HG03175 (cell line): ENCODE results near the gene SLC22A5.

Experiments
- ATAC-seq: cut with Tn5 transposase; IDR thresholded peaks from one replicate; pipeline ENCODE4 v1.9.1; 2021; ENCODE audit warnings: mild to moderate bottlenecking, moderate library complexity; ENCODE audit not compliant: unreplicated experiment

The SLC22A5 gene

DNA sequence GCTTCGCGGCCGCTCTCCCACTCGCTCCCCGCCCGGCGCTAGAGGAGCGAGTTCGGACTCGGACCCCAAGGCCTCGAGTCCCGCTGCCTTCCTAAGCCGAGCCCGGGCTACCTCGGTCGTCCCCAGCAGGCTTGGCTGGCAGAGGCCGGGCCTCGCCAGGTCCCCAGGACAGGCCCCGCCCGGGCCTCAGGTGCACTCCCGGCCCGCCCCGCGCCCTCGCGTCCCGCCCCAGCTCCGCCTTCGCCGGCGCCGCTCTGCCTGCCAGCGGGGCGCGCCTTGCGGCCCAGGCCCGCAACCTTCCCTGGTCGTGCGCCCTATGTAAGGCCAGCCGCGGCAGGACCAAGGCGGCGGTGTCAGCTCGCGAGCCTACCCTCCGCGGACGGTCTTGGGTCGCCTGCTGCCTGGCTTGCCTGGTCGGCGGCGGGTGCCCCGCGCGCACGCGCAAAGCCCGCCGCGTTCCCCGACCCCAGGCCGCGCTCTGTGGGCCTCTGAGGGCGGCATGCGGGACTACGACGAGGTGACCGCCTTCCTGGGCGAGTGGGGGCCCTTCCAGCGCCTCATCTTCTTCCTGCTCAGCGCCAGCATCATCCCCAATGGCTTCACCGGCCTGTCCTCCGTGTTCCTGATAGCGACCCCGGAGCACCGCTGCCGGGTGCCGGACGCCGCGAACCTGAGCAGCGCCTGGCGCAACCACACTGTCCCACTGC, at the start of gene SLC22A5:
Gene SLC22A5, plus strand, starts transcription at position 237 of the 707 bp plus-strand sequence. Its CDS starts 263 bp downstream, at position 500.
- ATAC-seq: peak; percentile 89

DNA sequence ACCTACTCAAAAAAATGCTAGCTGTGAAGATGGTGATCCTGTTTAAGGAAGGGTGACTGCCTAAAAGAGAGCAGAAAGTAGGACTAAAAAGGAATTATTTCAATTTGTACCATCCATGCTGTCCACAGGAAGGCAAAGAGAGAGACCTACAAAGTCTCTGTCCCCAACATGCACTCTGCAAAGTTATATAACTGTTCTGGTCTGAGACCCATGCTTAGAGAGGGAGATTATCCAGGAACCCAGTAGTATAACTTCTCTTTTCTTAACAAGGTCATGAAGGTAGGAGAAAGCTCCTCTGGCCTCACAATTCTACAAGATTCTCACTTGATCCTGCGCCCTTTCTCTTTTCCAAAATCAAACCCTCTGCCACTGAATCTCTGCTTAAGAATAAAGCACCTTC, 49.5 kb upstream of the SLC22A5 start:
- no peak for ATAC-seq

DNA sequence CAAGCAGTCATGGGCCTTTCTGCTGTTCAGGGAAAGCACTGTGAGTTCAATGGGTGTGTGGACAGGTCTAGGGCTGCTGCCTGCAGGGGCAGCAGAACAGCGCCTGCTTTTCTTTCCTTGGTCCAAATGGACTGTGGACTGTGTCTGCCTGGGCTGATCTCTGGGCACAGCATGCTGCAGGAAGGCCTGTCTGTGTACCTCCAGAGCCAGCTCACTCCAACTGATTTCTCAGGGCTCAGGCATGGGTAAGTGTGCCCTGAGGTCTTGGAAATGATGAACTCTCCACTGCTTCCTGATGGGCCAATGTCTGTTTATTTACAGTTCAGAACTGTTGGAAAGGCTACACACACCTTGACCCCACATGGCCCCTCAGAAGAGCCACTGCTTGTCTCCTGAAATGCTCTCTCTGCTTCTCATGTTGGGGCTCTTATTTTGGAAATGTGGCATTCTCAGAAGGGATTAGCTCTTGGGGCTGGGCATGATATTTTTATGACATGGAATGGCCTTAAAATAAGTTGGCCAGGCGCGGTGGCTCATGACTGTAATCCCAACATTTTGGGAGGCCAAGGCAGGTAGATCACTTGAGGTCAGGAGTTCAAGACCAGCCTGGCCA, 48.3 kb upstream of the SLC22A5 start:
- ATAC-seq: no peak

DNA sequence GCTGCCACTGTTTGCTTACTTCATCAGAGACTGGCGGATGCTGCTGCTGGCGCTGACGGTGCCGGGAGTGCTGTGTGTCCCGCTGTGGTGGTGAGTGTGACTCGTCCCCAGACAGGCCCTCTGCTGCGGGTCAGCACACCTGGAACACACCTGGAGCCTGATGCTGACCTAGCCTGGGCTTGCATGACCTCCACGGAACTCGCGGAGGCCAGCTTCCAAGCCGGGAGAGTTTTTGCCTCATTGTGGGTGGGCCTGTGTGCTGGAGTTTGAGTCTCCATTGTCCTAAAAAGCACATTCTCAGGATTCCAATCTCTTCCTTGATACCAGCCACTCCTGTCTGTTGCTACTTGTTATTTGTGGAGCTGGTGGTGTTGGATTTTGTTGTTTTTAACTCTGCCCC, 47.2 kb upstream of the SLC22A5 start:
- no peak for ATAC-seq

DNA sequence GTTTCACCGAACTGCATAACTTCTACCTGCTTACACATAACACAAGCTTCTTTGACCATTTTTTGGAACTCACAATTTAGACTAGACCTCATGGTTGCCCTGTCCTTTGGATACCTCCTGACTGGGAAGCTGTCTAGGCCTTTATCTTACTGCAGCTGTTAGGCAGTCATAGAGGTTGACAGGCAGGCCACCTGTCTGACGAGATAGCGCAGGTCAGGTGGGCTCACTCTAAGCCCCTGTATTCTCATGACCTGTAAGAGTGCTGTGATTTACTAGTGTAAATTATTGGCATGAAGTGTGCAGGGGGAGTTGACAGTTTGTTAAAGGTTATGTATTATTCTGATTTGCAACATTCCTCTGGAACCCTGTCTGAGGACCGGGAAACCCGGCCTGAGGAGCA, 46.3 kb upstream of the SLC22A5 start:
- no peak for ATAC-seq

DNA sequence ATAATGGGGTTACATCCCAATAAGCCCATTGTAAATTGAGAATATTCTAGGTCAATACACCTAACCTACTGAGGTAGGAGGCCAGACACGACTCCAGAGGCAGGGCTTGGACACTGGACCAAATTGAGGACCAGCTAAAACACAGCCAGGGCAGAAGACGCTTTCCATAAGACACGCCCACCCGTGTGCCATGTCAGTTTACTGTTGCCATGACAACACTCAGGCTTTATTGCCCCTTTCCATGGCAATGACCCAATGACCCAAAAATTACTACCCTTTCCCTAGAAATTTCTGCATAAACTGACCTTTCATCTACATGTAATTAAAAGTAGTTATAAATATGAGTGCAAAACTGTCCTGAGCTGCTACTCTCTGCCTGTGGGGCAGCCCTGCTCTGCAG, 43.8 kb upstream of the SLC22A5 start:
- no peak for ATAC-seq

DNA sequence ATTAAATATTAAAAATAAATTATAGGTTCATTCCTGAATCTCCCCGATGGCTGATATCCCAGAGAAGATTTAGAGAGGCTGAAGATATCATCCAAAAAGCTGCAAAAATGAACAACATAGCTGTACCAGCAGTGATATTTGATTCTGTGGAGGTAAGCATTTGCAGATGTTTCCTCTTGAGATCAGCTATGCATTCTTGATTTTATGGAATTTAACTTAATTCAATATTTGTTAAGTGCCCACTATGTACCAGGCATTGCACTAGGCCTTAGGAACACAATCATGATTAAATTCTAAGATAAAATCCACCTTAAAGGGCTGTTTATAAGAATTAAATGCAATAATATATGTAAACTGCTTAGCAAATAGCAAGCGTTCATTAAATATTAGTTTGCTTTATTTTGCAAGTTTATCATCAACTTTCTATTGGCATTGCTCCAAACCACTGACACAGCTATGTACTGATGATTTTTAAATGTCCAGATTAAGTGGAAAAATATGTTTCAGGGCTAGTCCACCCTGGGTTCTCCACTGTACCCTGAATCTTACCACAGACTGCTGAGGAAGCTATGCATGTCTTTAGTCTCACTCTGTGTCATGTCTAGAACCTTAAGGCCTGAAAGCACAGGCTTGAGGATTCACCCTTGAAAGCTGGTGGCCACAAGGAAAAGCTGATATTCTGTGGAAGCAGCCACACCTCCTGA, 42.1 kb upstream of the SLC22A5 start:
- ATAC-seq: no peak

DNA sequence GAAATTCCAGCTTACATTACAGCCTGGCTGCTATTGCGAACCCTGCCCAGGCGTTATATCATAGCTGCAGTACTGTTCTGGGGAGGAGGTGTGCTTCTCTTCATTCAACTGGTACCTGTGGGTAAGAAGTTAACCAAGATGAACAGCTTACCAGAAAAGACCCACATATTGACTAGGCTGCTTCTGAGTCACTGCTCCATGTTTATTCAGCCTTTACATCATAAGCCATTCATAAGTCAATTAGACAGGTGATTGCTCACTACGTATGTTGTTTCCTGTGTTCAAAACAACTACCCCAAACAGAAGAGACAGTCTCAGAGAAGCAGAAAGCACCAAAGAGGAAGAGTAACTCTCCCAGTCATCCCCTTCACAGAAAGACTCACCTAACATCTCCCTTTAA, 34.7 kb upstream of the SLC22A5 start:
- ATAC-seq: no peak

DNA sequence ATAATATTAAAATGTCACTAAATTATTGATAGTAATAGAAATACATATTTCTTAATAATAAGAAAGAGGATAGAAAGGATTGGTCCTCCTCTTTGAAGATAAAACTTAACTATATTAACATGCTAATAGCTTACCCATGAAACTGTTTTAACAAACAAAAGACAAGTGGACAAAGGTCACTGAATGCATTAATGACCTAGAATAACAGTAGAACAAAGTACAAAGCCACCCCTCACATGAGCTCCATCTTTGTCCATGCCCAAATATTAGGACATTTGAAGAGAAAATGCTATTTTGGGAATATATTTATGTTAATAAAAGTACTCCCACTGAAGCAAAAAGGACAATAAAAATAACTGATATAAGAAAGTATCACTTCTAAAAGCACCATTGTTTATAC, 34.1 kb upstream of the SLC22A5 start:
- ATAC-seq: no peak

DNA sequence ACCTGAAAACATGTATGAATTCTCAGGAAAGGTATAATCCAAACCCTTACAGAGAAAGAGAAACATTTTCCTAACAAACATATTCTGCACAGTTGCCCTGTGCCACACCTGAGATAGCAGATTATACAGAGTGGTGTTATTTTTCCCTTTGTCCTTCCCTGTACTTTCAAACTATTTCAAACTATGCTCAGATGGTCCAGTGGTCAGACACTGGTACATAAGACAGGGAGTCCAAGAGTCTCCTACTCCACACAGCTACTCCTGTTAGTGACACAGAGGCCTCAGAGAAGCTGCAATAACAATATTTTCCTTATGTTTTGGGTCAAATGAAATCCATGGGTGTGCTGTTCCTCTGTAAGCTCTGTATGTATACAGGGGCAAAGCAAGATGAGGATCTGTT, 30.0 kb upstream of the SLC22A5 start:
- ATAC-seq: no peak

DNA sequence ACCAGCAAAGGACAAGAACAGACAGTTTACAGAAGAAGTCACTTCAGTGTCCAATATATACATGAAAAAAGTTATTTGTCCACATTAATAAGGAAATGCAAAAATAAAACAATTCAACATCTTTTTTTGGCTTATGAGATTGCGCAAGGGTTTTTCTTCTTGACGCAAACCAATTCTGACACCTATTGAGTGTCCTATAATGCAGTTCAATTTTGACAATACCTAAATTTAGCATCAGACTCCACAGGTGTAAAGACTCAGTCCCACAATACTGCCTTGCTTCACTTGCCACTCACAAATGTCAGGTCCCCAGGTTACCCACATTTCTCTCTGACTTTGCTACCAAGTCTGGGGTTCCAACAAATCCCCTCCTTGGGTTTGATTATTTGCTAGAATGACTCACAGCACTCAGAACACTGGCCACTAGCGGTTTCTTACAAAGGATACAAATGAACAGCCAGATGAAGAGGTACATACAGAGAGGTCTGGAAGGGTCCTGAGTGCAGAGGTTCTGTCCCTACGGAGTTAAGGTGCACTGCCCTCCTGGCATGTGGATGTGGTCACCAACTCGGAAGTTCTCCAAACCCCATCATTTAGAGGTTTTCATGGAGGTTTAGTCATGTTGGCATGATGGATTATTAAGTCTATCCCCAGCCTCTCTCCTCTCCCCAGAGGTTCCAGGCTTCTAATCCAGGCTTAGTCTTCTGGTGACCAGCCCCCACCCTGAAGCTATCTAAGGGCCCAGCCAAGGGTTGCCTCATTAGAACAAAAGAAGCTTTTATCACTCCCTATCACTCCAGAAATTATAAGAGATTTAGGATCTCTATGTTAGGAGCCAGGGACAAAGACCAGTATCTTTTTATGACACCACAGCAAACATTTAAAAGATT, 27.0 kb upstream of the SLC22A5 start:
- ATAC-seq: no peak

DNA sequence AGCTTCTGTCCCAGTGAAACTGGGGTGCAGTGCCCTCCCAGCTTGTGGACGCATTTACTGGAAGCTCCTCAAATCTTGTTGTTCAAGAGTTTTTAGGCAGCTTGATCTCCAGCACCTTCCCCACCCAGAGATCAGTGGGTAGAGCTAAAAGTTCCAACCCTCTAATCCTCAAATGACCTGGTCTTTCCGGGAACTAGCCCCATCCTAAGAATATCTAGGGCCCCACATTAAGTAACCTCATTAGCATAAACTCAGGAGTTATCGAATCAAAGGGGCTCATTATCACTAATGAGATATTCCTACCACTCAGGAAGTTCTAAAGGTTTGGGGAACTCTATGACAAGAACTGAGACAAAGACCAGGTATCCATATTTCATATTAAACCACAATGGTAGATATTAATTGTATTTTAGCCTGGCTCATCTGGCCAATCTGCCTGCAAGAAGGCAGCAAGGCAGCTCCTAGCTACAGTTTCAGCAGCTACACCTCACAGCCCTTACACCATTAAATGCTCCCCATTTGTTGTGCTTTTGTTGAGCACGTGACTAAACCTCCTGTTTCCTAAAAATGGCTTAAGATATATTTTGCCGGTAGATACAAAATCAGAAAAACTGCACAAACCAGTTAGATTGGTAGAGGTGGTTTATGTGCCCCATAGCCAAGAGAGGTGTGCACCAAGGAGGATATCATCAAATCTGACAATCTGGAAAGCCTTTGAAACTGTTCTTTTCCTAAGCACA, 24.6 kb upstream of the SLC22A5 start:
- no peak for ATAC-seq

DNA sequence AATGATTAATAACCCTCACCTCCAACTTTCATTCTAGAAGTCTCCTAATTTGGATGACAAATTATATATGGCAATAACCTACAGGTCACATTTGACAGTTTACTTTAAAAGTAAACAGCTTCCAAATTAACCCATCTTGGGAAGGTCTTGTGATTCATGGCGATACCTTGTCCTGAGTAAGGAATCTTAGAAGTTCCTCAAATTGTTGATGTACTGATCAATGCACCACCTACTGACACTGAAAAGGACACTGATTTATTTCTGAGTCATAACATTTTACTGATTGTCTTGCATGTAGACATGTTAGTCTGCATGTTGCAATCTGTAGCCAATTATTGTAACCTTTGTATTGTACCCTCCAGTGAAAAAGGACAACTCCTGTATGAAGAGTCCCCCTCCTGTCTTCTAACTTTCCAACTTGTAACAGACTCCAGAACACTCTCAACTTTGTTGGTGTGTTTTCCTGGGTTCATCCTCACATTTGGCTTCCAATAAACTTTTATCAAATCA, 16.0 kb upstream of the SLC22A5 start:
- ATAC-seq: no peak

DNA sequence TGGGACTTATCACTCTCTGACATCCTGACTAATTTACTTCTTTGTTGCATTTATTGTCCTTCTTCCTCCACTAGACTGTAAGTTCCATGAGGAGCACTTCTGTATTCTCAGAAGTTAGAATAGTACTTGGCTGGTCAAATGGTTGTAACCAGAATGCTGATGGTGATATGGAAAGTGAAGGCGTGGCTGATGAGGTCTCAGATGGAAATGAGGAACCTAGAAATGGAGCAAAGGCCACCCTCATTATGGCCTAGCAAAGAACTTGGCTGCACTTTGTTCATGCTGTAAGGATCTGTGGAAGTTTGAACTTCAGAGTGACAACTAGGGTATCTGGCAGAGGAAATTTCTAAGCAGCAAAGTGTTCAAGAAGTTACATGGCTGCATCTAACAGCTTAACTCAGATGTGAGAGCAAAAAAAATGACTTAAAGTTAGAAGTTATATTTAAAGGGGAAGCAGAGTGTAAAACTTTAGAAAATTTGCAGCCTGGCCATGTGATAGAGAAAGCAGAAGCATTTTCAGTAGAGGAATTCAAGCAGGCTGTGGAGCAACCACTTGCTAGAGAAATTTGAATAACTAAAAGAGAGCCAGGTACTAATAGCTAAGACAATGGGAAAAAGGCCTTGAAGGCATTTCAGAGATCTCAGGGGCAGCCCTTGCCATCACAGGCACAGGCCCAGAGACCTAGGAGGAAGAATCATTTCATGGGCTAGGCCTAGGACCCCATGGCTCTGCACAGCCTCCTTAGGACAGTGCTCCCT, 14.9 kb upstream of the SLC22A5 start:
- ATAC-seq: no peak

DNA sequence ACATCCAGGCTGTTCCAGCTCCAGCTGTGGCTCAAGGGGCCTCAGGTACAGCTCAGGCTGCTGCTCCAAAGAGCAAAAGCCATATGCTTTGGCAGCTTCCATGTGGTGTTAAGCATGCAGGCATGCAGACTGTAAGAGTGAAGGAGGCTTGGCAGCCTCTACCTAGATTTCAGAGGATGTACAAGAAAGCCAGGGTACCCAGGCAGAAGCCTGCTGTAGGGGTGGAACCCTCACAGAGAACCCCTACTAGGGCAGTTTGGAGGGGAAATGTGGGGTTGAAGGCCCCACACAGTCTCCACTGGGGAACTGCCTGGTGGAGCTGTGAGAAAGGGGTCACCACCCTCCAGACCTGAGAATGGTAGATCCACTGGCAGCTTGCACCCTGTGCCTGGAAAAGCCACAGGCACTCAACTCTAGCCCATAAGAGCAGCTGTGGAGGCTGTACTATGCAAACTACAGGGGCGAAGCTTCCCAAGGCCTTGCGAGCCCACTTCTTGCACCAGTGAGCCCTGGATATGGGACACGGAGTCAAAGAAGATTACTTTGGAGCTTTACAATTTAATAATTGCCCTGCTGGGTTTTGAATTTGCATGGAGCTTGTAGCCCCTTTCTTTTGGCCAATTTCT, 14.3 kb upstream of the SLC22A5 start:
- no peak for ATAC-seq

DNA sequence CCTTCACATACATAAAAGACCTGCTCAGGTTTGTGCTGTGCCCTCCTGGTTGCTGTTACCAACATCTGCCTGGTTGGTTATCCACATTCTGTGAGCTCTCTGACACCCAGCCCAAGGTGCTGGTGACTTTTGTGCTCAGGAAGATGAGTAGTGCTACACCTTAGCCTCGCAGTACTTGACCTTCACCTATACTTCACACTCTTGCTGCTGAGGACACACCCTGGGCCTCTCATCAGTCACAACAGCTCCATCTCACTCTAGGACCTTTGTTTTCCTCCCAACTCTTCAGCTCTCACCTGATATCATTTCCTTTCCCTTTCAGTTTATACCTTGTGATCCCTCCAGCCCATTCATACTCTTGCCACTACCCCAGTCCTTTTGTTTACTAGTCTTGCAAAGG, 10.7 kb upstream of the SLC22A5 start:
- ATAC-seq: no peak

DNA sequence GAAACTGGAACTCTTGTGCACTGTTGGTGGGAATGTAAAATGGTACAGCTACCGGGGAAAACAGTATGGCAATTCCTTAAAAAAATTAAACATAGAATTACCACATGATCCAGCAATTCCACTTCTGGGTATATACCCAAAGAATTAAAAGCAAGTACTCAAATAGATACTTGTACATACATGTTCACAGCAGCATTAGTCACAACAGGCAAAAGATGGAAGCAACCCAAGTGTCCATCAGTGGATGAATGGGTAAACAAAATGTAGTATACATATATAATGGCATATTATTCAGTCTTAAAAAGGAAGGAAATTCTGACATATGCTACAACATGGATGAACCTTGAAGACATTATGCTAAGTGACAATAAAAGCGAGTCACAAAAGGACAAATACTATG, 7.4 kb upstream of the SLC22A5 start:
- no peak for ATAC-seq

DNA sequence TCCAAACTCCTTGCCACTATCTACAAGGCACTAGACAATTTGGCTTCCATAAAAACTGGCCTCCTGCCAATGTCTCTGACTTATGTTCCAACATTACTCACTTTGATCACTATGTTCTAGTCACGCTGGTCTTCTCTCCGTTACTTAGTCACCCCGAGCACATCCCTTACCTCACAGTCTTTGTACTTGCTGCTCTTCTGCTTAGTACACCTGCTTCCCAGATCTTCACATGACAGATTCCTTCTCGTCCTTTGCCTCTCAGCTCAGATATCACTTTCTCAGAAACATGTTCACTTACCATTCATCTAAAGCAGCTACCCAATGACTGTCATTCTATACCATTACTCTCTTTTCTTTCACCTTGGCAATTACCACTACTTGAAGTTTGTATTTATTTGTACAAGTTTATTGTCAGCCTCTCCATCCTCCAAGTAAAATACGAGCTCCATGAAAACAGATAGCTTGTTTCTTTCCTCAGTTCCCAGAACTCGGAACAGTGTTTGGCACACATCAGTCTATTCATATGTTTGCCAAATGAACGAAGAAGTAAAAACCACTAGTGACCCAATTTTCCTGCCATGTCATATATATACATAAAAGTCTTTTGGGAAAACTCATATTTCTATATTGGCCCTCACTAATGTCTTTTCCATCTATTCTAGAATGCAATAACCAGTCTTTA, 5.9 kb upstream of the SLC22A5 start:
- ATAC-seq: no peak

DNA sequence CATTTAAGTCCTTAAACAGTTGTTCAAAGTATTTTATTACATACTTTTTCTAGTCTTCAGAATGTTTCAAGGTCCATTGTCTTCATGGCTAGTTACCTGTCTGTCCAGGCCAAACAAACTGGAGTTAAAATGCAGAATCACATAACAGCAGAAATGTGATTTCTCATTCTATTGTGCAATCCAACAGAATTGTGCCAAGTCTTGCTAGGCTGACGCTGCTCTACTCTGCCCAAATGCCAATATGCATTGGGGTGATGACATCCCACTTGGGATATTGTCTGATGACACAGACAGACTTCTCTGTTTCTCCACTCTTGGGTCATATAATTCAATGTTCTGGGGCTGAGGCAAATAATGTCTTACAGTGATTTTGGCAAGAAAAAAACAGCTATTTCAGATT, 5.2 kb upstream of the SLC22A5 start:
- no peak for ATAC-seq
